ENCODE measurements around the gene LIMCH1. TPM values are rescaled to one million over a fixed set of nuclear protein-coding genes. Genes with fewer than 3 reads are reported as not detected.

The LIMCH1 gene
- total RNA-seq, 8 experiments from 2014 or later: 42.1 to 385 (median 64.6) TPM

DNA sequence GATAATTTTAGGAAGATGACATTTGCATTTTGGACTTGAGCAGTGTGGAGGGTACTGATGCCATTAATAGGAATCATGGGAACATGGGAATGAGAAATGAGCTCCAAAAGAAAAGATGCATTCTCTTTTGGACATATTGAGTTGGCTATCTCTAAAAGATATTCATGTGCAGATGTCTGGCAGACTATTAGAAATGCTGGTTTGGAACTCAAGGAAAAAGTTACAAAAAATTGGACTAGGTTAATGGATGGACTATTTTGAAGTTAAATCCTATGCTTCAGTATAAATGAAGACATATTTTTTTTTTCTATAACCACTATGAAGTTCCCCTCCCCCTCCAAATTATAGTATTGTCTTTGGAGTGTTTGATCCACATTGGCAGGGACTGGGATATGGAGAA is 3.6 kb upstream of the LIMCH1 start:
- H3K4me3 ChIP-seq: no peak overlapping the region
- no peak for ATAC-seq (replicated peaks in 6 of 8)
- in situ Hi-C loops (cut with MboI; ENCODE audit: low pct_unique_long_range_greater_than_20kb in 2 of 9, low sequenced_read_pairs in 9 of 9, unreplicated experiment in 9 of 9): no loop called here
- peaks cover 19 to 27% of the 10 kb centered on the region in 2 donors for H3K4me1 ChIP-seq (replicated peaks in 1 of 2)
- no peak overlapping the region for H3K27ac ChIP-seq

DNA sequence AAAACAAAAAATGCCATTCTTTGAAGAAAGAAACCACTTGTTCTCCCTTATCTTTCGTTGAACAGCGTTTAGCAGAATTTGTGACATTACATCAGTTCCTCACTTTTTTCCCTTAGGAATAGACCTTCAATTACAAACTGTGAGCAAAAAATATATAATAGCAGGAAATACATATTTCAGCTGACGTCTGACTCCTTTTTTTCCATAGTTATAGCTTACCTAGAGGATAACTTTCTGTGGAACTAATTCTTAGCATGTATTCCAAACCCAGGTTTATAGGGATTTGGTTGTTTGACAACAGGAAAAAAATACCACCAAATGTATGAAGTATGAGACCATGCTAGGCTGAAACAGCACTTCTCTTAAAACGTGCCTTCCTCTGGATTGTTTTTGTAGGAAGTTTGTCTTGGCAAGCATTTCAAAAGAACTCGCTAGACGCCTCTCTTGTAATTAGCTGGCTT is 2.0 kb upstream of the LIMCH1 start:
- Histone ChIP-seq H3K27ac (no peak overlapping the region), H3K4me3 (no peak overlapping the region), H3K4me1 (replicated peaks in 1 of 2) (peaks cover 25 to 37% of the 10 kb centered on the region in 2 donors)
- in situ Hi-C loops (cut with MboI; ENCODE audit: low pct_unique_long_range_greater_than_20kb in 2 of 9, low sequenced_read_pairs in 9 of 9, unreplicated experiment in 9 of 9): no loop called here
- no peak for ATAC-seq (replicated peaks in 6 of 8)
- 26 to 89% (median 70%) methylated on average over 2 to 6 of the region's 6 CpGs for WGBS, 10 experiments

DNA sequence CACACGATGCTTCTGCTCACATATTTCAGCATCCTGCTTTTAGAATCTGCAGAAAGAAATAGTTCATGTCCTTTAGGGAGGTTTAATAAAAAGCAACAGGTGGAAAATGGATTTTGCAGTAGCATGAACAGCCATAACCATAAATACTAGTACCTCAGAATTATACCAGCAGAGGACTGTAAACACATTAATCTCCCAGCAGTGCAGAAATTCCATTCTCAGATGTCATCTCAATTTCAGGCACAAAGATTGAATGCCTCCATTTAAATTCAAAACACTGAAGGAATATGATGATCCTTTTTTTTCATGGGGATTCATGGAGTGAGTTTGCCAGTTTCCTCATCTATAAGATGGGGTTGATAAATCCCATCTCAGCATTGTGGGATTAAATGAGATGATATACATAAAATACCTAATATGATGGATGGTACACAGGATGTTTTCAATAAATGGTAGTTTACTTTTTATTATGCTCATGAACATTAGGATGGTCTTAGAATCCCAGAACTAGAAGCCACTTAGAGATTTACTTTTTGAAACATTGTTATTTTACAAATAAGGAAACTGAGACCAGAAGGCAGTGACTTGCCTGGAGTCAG is 566 bp upstream of the LIMCH1 start:
- in situ Hi-C loops (cut with MboI; ENCODE audit: low pct_unique_long_range_greater_than_20kb in 2 of 9, low sequenced_read_pairs in 9 of 9, unreplicated experiment in 9 of 9): no loop called here
- 79 to 100% (median 85%) methylated on average over 1 of the region's 1 CpG; no CpG with 5 or more reads in 2 of the 10 experiments for WGBS, 10 experiments
- no peak overlapping the region for H3K27ac ChIP-seq
- peak in 3 of 8 experiments; percentile 54 to 69 (median 66) for ATAC-seq (replicated peaks in 6 of 8)
- peaks cover 24 to 35% of the 10 kb centered on the region in 2 donors for H3K4me1 ChIP-seq (replicated peaks in 1 of 2)
- H3K4me3 ChIP-seq: no peak overlapping the region

DNA sequence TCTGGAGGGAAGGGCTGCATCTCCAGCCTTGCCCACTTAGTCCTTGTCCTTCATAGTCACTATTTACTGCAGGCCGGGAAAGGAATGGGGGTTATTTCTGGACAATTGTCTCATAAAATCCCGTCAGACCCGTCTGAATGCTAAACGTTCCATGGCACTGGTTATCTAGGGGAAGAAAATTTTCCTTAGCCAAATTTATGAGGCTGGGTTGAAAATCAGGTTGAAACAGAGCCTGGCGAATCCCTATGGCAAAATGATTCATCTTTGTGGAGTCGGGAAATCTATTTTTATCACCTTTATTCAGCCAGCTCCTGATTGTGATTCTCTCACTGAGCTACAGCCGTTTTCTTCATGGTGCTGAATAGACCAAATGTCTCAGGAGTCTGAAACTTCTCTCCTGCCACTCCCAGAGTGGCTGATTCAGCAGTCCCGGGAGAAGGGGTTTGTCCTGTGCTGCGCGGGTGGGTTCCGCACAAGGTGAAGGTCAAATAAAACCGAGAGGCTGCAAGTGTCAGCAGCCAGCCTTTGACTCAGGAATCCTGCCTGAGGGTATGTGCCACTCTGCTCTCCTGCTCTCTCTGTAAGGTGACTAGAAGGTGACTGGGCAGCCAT is 1.0 kb downstream of the LIMCH1 start:
- Histone ChIP-seq H3K4me1 (replicated peaks in 1 of 2) (peaks cover 22 to 35% of the 10 kb centered on the region in 2 donors), H3K27ac (no peak overlapping the region), H3K4me3 (no peak overlapping the region)
- 7 to 90% (median 60%) methylated on average over 2 to 11 of the region's 12 CpGs for WGBS, 10 experiments
- in situ Hi-C loops (cut with MboI; ENCODE audit: low pct_unique_long_range_greater_than_20kb in 2 of 9, low sequenced_read_pairs in 9 of 9, unreplicated experiment in 9 of 9): no loop called here
- peak; percentile 9 to 76 (median 48) for ATAC-seq (replicated peaks in 6 of 8)

DNA sequence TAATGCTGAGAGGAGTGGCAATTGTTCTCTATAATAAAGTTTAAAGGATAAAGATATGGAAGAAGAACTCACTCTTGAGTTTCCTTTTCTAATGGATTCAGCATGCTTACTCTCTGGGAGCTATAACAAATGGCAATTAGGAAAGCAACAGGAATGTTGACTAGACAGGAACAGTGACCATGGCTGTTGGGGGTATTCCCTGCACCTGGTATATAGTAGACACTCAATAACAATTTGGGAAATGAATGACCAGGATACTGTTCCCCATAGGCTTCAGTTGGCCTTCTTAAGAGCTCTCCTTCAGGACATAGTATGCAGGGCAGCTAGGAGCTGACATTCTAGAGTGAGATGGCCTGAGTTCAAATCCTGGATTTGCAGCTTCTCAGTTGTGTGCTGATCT is 1.8 kb downstream of the LIMCH1 start:
- Histone ChIP-seq H3K27ac (no peak overlapping the region), H3K4me3 (no peak overlapping the region), H3K4me1 (replicated peaks in 1 of 2) (peaks cover 22 to 35% of the 10 kb centered on the region in 2 donors)
- in situ Hi-C loops (cut with MboI; ENCODE audit: low pct_unique_long_range_greater_than_20kb in 2 of 9, low sequenced_read_pairs in 9 of 9, unreplicated experiment in 9 of 9): no loop called here
- ATAC-seq (replicated peaks in 6 of 8): no peak

DNA sequence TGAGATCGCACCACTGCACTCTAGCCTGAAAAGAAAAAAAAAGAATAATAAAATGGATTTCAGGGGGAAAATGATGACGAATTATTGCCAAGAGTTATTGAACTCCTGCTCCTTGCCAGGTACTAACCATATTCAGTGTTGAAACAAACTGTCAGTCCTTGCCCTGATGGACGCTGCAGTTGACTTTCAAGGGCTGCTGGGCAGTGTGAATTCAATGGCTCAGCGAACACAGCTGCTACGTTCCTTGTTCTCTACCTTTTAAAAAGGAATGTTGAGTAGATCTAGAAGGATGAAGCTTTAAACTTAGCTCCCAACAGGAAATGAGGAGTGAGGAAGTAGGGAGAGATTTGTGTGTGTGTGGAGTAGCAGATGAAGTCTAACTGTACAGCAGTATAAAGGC is 2.7 kb downstream of the LIMCH1 start:
- no peak overlapping the region for H3K4me3 ChIP-seq
- H3K27ac ChIP-seq: no peak overlapping the region
- H3K4me1 ChIP-seq (replicated peaks in 1 of 2): peaks cover 22 to 35% of the 10 kb centered on the region in 2 donors
- in situ Hi-C loops (cut with MboI; ENCODE audit: low pct_unique_long_range_greater_than_20kb in 2 of 9, low sequenced_read_pairs in 9 of 9, unreplicated experiment in 9 of 9): no loop called here
- WGBS, 10 experiments: 0 to 100% (median 79%) methylated on average over 1 to 5 of the region's 5 CpGs; no CpG with 5 or more reads in 1 of the 10 experiments
- no peak for ATAC-seq (replicated peaks in 6 of 8)

DNA sequence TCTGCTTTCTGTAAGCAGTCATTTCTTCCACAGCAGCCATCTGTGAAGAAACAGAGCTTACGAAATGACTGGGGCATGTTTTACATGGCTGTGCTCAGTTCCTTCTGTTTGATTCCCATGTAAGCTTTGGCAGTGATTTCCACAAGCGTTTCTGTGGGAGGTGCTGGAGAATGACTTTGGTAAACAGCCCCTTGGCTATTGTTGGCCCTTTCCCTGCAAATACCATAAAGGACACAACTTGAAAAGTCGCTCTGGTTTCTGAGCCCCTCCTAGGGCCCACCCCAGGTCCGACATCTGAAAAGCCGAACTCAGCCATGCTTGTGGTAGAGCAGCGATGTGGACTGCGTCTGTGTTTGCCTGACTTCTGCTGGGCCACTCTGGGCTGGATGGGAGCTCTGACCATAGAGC is 3.7 kb downstream of the LIMCH1 start:
- 0 to 87% (median 72%) methylated on average over 1 to 6 of the region's 7 CpGs; no CpG with 5 or more reads in 3 of the 10 experiments for WGBS, 10 experiments
- ATAC-seq (replicated peaks in 6 of 8): peak in 5 of 8 experiments; percentile 7 to 90 (median 40)
- Histone ChIP-seq H3K4me1 (replicated peaks in 1 of 2) (peaks cover 22 to 33% of the 10 kb centered on the region in 2 donors), H3K27ac (no peak overlapping the region), H3K4me3 (no peak overlapping the region)
- in situ Hi-C loops (cut with MboI; ENCODE audit: low pct_unique_long_range_greater_than_20kb in 2 of 9, low sequenced_read_pairs in 9 of 9, unreplicated experiment in 9 of 9): no loop called here

DNA sequence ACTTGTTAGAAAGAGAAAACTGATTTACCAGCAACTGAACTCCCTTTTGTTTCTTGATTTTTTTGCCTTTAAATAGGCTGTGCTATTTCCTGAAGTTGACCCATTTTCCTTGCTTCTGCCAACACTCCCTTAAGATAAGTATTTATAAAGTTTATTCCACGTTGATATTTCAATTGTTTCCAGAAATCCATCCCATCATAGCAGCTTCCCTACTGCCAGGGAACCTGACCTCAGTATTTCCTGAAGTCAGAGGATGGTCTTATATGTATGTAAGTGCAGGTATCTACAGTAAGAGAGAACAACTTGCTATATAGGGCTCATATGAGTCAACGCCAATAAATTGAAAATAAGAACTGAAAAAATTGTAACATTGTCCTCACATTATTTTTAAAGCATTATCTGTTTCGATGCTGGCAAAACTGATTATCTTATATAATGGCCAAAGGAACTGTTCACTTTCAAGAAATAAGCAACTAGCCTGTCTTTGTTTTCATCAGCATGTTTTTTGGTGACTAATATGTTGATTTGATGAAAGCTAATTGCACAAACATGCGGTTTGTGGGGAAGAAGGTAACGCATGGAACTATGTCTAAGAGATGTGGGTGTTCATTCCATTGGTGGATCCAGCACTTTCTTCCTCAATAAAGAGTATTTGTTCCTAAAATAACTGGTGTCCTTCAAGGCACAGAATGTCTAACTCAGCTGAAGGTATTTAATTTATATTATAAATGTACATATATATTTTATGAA is 4.7 kb downstream of the LIMCH1 start:
- Histone ChIP-seq H3K4me1 (replicated peaks in 1 of 2) (peaks cover 22 to 28% of the 10 kb centered on the region in 2 donors), H3K27ac (no peak overlapping the region), H3K4me3 (no peak overlapping the region)
- peak in 2 of 8 experiments; percentile 5 to 21 for ATAC-seq (replicated peaks in 6 of 8)
- in situ Hi-C loops (cut with MboI; ENCODE audit: low pct_unique_long_range_greater_than_20kb in 2 of 9, low sequenced_read_pairs in 9 of 9, unreplicated experiment in 9 of 9): no loop called here
- 39 to 100% (median 79%) methylated on average over 1 to 5 of the region's 5 CpGs for WGBS, 10 experiments

DNA sequence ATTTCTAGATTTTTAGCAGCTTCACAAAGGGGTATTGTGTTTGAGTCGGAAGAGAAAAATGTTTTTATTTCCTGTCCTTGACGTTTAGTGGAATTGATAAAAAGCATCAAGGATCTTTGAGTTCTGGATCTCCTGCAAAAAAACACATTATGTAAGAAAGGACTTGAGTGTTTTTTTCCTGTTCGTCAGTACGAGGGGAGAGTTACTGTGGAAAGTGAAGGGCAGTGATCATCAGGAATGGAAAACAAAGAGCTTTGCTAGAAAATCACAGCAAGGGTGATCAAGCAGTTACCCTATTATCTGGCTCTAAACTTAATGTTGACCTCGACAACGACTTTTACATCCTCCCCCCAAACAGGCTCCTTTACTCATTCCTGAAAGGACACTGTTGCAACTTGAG is 7.3 kb downstream of the LIMCH1 start:
- H3K27ac ChIP-seq: no peak overlapping the region
- in situ Hi-C loops (cut with MboI; ENCODE audit: low pct_unique_long_range_greater_than_20kb in 2 of 9, low sequenced_read_pairs in 9 of 9, unreplicated experiment in 9 of 9): no loop called here
- no peak for ATAC-seq (replicated peaks in 6 of 8)
- peaks cover 10 to 12% of the 10 kb centered on the region in 2 donors for H3K4me1 ChIP-seq (replicated peaks in 1 of 2)
- no peak overlapping the region for H3K4me3 ChIP-seq
- 54 to 100% (median 71%) methylated on average over 1 to 6 of the region's 6 CpGs for WGBS, 10 experiments

DNA sequence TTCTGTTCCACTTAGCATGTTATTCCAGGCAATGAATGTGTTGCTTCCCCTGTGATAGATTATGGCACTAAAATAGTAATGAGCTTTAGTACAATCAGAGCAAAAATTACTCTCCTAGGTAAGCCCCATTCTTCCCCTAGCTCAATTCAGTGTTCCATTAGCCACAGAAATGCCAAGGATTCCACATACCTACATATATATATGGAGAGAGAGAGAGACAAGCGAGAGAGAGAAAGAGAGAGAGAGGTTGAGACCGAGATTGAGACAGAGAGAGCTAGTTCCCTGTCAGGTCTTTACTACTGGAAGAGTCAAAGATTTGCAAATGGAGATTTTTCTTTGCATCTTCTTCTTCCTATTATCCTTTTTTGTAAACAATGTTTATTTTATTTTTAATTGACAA is 8.7 kb downstream of the LIMCH1 start:
- 30 to 100% (median 62%) methylated on average over 1 to 2 of the region's 2 CpGs; no CpG with 5 or more reads in 6 of the 10 experiments for WGBS, 10 experiments
- peak in 1 of 8 experiments; percentile 18 for ATAC-seq (replicated peaks in 6 of 8)
- no peak overlapping the region for H3K4me3 ChIP-seq
- in situ Hi-C loops (cut with MboI; ENCODE audit: low pct_unique_long_range_greater_than_20kb in 2 of 9, low sequenced_read_pairs in 9 of 9, unreplicated experiment in 9 of 9): no loop called here
- no peak overlapping the region for H3K27ac ChIP-seq
- H3K4me1 ChIP-seq (replicated peaks in 1 of 2): peaks cover 2% of the 10 kb centered on the region in 2 donors

DNA sequence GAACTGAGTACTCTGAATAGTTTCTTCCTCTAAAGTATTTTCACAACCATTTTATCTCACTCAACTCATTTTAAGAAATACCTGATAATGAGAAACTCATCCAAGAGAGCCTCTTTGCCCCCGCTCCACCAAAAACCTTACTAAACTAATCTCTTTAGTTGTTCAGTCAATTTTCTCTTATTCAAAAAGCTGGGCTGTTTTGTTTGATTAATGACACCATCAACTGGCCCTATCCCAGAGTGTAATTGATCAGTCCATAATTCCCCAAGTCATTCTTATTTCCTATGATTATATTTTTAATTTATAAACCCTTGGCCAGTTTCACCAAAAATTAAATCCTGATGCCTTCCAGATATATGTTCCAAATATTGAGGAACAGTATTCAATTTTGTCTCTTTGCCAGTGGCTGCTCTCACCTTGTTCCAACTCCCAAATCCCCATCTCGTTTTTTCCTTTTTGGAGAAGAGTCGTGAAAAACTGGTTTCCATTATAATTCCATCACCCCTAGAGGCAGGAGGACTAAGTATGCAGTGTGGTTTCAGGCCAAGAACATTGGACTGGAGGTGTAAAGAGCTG is 10.4 kb downstream of the LIMCH1 start:
- 28 to 100% (median 81%) methylated on average over 1 to 3 of the region's 3 CpGs for WGBS, 10 experiments
- Histone ChIP-seq H3K4me1 (replicated peaks in 1 of 2) (peaks cover 0 to 2% of the 10 kb centered on the region in 2 donors), H3K4me3 (no peak overlapping the region), H3K27ac (no peak overlapping the region)
- in situ Hi-C loops (cut with MboI; ENCODE audit: low pct_unique_long_range_greater_than_20kb in 2 of 9, low sequenced_read_pairs in 9 of 9, unreplicated experiment in 9 of 9): no loop called here
- ATAC-seq (replicated peaks in 6 of 8): no peak

DNA sequence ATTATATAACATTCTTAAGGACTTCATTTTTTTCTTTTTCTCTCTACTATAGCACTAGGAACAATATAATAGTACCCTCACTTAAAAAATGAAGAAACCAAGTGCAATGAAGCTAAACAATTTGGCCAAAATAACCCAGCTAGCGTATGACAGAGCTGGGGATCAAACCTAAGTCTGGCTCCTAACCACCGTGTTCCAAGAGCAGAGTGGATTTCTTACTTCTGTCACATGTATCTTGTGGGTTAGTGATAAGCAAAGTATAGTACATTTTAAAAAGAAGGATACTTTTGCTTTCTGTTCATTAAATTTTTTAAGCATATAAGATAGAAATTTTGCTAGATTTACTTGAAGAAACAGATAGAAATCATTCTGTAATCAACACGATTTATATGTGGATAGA is 11.5 kb downstream of the LIMCH1 start:
- H3K27ac ChIP-seq: no peak overlapping the region
- 71 to 100% (median 81%) methylated on average over 1 to 3 of the region's 3 CpGs for WGBS, 10 experiments
- H3K4me3 ChIP-seq: no peak overlapping the region
- peaks cover under 1 to 2% of the 10 kb centered on the region in 2 donors for H3K4me1 ChIP-seq (replicated peaks in 1 of 2)
- ATAC-seq (replicated peaks in 6 of 8): no peak
- in situ Hi-C loops (cut with MboI; ENCODE audit: low pct_unique_long_range_greater_than_20kb in 2 of 9, low sequenced_read_pairs in 9 of 9, unreplicated experiment in 9 of 9): no loop called here

DNA sequence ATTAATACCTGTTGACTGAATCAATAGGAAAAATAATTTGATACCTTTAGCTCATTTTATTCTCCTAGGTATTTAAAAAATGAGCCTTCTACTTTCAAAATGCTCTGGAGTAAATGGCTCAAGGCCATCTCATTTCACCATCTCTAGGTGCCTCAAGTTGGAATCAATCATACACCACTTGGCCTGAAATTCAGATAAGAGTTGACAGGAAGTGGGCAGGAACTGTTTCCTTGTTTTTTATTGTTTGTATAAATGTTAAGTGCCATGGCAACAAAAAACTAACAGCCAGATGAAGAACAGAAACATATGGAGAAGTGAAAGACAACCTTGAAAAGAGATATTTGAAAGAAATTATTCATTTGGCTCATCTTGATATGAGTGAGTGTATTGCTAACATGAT is 12.4 kb downstream of the LIMCH1 start:
- Histone ChIP-seq H3K4me1 (replicated peaks in 1 of 2) (peaks cover 2 to 6% of the 10 kb centered on the region in 2 donors), H3K4me3 (no peak overlapping the region), H3K27ac (no peak overlapping the region)
- ATAC-seq (replicated peaks in 6 of 8): peak in 3 of 8 experiments; percentile 52 to 65 (median 55)
- in situ Hi-C loops (cut with MboI; ENCODE audit: low pct_unique_long_range_greater_than_20kb in 2 of 9, low sequenced_read_pairs in 9 of 9, unreplicated experiment in 9 of 9): no loop called here

All from motor neuron (in vitro differentiated cells).